Hepatic stellate cell (primary cell): ENCODE data around the gene PHRF1.

ENCODE experiments used
- DNase-seq: peaks from one replicate; pipeline ENCODE4 v3.0.0; 2011; ENCODE audit warnings: low spot score

Gene PHRF1

GRCh38 chr11:575996-576768 is at the start of gene PHRF1:
Gene PHRF1, plus strand, starts transcription at chr11:576470. Its CDS starts 5,043 bp downstream, at chr11:581513.
- DNase-seq, result peak; percentile 98

GRCh38 chr11:528166-528814 is 48.0 kb upstream of the PHRF1 start:
- DNase-seq, result no peak

GRCh38 chr11:528815-529727 is 47.2 kb upstream of the PHRF1 start:
- no peak for DNase-seq

- no peak for DNase-seq
These were observed 46.4 kb upstream of the PHRF1 start for GRCh38 chr11:529728-530411.

- DNase-seq, result no peak
These were observed 45.1 kb upstream of the PHRF1 start for GRCh38 chr11:530960-531831.

- DNase-seq, result no peak
These were observed 44.2 kb upstream of the PHRF1 start for GRCh38 chr11:531919-532526.

- no peak for DNase-seq
These were observed 43.7 kb upstream of the PHRF1 start for GRCh38 chr11:532527-532985.

- no peak for DNase-seq
These were observed 43.2 kb upstream of the PHRF1 start for GRCh38 chr11:532986-533585.

- DNase-seq, result no peak
These were observed 42.5 kb upstream of the PHRF1 start for GRCh38 chr11:533586-534395.

GRCh38 chr11:534396-535209 is 41.7 kb upstream of the PHRF1 start:
- DNase-seq, result peak; percentile 46

- DNase-seq, result no peak
These were observed 41.1 kb upstream of the PHRF1 start for GRCh38 chr11:535210-535518.

- DNase-seq, result peak; percentile 100
These were observed 40.5 kb upstream of the PHRF1 start, which contains the start of gene HRAS for GRCh38 chr11:535519-536454. Gene HRAS, minus strand, starts transcription at chr11:535576.

- peak; percentile 95 for DNase-seq
These were observed 39.2 kb upstream of the PHRF1 start, which contains the start of gene LRRC56 for GRCh38 chr11:536841-537621. Gene LRRC56, plus strand, starts transcription at chr11:537527. Its CDS starts 3,158 bp downstream, at chr11:540685.

- no peak for DNase-seq
These were observed 38.4 kb upstream of the PHRF1 start for GRCh38 chr11:537622-538430.

GRCh38 chr11:538431-539051 is 37.7 kb upstream of the PHRF1 start:
- DNase-seq, result no peak
